Measurements from ENCODE around the gene ATP4B.
A peak's percentile ranks its signal among the peaks of the same experiment; 100 is the strongest.

ATP4B gene

DNA sequence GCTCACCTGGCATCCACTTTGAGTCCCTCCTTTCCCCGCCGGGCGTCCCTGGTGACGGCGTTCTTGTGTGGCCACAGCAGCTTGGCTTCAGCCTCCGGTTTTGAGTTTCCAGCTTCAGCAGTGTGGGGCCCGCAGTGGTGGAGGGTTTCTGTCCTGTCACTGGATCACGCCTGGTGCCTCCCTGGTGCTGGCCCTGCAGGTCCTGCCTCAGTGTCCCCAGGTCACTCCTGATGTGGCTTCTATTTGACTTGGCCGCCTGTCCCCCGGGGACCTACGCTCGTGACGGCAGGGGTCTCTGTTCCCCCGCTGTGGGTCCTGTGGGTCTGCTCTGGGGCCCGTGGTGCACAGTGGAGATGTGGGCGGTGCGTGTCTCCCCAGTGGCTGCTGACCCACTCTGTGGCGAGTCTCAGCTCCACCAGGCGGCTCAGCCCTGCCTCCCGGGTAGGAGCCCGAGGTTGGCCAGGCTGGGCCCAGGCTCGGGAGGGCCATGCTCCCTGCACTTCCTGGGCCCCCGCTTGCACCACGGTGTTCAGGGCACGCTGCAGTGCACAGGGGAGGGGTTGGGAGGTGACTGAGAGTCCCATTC lies 1.9 kb downstream of the ATP4B start:
- DNase-seq = no peak

DNA sequence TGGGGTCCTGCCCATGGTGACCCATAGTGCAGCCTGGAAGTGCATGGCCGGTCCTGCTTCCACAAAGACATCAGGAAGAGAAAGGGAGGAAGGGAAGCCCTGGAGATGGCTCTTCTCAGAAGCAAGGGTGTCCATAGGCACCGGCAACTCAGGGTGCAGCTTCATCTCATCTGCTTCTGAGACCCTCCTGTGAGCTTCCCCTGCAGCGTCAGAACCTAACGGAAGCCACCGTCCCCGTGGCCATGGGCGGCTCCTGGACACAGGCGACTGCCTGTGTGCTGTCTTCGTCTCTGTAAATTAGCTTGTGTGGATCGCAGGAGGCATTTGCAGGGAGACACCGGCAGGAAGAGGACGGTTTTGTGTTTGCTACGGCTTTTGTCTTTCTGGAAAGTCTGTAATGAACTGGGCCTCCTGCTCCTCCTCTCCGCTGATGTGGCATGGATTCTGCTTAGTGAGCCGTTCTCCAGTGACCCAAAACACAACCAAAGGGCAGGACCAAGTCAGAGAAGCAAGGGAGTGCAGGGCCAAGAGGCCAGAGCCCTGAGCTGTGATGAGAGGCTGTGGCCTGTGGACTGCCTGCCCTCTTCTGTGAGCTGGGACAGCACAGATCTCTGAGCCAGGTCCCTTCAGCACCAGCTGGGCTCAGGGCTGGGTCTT lies 2.5 kb downstream of the ATP4B start:
- no peak for DNase-seq

DNA sequence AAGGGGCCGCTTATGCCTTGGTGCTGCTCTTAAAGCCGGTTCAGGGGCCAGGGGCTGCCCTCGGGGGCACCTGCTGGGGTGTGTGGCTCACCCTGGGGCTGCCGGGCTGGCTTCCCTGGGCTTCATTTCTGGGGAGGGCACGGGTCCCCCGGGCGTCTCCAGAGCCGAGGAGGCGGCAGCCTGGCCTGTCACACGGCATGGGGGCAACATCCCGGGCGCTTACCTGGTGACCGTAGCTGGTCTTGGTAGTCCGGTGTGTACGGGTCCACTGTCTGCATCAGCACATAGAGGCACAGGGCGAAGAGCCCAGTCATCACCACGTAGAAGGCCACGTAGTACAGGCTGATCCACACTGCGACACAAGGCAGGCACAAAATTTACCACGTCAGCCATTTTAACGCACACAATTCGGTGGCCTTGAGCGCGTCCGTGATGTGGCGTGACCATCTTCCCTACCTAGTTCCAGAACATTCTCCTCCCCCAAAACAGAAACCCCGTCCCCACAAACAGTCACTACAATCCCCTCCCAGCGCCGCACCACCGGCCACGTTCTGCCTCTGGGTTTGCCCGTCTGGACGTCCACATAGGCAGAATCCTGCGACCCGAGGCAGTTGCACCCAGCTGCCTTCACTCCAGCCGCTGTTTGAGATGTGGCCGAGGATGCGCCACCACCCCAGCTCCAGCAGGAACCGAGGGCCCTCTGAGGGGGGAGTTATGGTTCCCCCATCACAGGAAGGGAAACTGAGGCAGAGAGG lies 3.2 kb downstream of the ATP4B start:
- DNase-seq = no peak

- DNase-seq = no peak
Measured at GRCh38 chr13:113654175-113654560, 3.8 kb downstream of the ATP4B start.

DNA sequence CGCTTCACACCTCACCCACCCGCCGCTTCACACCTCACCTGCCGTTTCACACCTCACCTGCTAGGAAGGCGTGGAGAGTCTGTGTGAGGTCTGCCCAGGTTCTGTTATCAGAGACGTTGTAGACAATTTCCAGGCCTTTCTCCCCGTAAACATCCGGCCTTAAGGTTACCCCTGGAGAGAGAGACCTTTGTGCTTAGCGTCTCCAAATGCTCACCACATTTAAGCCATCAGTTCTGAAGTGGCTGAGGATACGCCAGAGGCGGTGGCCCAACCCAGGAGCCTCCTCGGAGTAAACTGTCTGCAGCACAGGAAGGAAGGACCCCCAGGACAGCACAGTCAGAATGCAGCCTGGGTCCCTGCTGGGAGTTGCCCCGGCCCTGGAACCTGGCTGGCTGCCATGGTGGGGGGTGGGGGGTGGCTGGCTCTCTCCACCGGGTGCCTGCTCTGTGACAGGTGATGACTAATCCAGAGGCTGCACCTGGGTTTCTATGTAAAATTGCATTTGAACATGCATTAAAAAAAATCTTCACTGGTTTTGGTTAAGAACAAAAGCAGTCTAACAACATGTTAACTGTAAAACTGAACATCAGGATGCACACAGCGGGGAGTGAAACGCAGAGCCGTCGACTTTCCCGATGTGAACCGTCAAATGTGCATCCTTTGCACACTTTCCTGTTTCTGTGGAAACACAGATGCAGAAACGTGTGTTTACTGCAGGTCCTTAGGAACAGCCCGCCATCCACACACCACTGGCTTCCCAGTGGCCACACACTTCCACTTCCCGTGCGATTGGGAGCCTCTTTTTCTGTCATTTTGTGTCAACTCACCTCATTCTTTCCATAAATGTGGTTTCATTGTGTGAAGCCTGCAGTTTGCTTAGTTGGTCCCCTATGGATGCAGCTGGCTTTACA lies 4.5 kb downstream of the ATP4B start:
- DNase-seq = no peak

DNA sequence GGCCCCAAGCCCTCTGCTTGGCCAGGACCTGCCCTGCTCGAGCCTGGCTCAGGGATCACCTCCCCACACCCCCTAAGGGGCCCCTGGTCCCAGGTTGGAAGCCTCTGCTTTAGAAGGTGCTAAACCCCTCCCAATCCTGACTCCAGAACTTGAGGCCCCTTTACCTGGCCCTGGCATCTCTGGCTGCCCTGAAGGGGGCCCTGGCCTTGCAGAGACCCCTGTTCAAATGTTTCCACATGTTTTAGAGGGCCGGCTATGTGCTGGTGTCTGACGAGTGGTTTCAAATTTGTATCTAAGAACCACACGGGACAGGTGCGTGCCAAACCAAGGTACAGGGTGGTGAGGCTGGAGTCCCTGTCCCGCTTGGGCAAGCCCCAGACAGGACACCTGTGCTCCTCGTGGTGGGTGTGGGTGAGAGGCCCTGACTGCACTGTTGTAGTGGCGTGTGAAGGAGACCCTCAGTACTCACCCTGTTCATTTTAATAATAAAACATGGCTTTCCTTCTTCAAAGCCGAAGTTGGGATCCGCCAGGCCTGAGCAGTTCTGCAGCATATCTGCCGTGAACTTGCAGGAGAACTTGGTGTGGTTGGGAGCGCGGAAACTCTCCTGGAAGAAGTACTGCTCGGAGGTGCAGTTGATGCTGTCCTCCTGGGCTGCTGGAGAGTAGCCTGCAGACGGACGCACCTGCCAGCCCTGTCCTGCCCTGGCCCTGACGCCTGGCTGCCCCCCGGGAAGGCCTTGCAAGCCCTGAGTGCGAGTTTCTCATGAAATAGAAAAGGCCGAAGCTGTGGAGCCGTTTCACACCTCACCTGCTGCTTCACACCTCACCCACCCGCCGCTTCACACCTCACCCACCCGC lies 5.4 kb downstream of the ATP4B start:
- DNase-seq = no peak

GRCh38 chr13:113651511-113652403 lies 6.2 kb downstream of the ATP4B start:
- no peak for DNase-seq

- DNase-seq = no peak
Measured at GRCh38 chr13:113650731-113651148, 7.3 kb downstream of the ATP4B start.

DNA sequence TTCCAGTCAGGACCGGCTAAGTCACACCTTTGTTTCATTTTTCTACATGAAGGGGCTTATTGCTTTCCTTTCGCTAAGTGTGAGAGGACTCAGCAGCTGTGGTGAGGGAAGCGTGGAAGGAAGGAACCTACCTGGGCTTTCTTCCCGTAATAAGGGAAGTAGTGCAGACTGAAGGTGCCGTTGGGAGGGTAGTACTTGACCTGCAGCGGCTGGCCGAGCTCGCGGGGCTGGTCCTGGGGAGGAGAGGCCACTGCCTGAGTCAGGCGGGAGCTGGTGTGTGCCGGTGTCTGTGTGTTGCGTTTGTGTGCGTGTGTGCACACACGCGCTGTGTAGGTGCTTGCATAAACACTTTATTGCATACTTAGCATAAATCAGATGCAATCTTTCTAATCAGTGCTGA lies 7.7 kb downstream of the ATP4B start:
- DNase-seq = no peak

DNA sequence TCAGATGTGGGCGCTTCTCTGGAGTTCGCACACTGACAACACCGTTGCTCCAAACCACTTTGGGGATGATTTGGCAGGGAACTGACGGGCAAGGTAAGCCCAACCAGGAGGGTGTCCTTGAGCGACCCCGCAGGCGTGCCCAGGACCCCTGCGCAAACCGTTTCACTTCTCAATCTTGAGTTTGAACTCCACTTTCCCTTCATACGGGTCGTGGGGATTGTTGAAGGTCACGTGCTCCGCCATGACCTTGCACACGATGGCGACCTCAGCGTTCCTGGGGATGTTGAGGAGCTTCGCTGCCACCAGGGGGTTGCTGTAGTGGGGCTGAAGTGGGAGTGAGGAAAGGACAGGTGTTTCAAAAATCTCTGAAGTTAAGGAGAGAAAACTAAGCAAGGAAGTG lies 8.8 kb downstream of the ATP4B start:
- no peak for DNase-seq

GRCh38 chr13:113648216-113648610 lies 9.8 kb downstream of the ATP4B start:
- no peak for DNase-seq

GRCh38 chr13:113647351-113648215 lies 10.4 kb downstream of the ATP4B start:
- peak; percentile 79 for DNase-seq

- peak; percentile 21 for DNase-seq
Measured at GRCh38 chr13:113646921-113647340, 11.1 kb downstream of the ATP4B start.

- DNase-seq = peak; percentile 21
Measured at GRCh38 chr13:113646376-113646775, 11.6 kb downstream of the ATP4B start.

DNA sequence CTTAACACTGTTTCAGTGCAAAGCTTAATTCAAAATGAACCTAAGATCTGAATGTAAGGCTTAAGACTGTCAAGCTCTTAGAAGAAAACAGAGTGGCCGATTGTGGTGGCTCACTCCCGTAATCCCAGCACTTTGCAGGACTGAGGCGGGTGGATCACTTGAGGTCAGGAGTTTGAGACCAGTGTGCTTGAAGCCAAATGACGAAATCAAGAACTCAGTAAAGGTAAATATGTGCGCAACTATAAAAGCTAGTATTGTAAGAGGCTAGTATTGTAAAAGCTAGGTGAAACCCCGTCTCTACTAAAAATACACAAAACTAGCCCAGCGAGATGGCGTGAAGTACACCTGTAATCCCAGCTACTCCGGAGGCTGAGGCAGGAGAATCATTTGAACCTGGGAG lies 12.7 kb downstream of the ATP4B start:
- DNase-seq = no peak

DNA sequence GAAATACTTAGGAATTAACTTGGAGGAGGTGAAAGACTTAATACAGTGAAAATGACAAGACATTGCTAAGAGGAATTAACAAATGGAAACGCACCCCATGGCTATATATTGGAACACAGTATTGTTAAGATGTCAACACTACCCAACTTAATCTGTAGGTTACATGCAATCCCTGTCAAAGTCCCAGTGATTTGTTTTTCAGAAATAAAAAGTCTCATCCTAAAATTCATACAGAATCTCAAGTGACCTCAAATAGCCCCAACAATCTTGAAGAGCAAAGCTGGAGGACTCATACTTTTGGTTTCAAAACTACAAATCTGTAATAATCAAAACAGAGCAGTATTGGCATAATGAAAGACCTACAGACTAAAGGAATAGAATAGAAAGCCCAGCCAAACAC lies 13.2 kb downstream of the ATP4B start:
- no peak for DNase-seq

- no peak for DNase-seq
Measured at GRCh38 chr13:113643593-113643992, 14.4 kb downstream of the ATP4B start.

- DNase-seq = no peak
Measured at GRCh38 chr13:113642563-113642962, 15.4 kb downstream of the ATP4B start.

- DNase-seq = no peak
Measured at GRCh38 chr13:113641426-113641825, 16.6 kb downstream of the ATP4B start.

DNA sequence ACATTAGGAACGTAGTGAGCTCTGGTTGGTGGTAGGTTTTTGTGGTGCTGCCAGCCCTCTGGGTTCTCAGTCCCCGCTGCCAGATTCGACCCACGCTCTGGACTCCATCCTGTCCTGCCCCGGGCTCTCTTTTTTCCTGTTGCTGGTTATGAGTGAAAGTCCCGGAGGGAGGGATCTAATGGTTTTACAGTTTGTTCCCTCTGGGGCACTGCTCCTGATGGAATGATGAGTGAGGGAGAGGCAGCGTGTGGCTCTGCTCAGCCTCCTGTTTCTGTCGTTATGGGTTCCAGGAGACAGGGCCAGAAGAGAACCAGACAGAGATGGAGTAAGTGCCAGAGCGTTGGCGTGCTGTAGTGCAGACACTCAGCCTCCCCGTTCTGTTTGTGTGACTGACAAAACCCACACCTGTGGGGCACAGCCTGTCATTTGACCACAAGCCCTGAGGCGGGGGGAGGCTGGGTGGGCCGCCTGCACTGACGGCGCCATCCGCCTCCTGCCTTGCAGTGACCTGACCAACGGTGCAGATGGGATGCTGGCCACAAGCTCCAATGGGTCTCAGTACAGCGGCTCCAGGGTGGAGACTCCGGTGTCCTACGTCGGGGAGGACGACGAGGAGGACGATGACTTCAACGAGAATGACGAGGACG lies 18.3 kb downstream of the ATP4B start:
- DNase-seq = no peak
